ENCODE data around the gene ORMDL2.

ORMDL2 gene, protein sequence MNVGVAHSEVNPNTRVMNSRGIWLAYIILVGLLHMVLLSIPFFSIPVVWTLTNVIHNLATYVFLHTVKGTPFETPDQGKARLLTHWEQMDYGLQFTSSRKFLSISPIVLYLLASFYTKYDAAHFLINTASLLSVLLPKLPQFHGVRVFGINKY

DNA sequence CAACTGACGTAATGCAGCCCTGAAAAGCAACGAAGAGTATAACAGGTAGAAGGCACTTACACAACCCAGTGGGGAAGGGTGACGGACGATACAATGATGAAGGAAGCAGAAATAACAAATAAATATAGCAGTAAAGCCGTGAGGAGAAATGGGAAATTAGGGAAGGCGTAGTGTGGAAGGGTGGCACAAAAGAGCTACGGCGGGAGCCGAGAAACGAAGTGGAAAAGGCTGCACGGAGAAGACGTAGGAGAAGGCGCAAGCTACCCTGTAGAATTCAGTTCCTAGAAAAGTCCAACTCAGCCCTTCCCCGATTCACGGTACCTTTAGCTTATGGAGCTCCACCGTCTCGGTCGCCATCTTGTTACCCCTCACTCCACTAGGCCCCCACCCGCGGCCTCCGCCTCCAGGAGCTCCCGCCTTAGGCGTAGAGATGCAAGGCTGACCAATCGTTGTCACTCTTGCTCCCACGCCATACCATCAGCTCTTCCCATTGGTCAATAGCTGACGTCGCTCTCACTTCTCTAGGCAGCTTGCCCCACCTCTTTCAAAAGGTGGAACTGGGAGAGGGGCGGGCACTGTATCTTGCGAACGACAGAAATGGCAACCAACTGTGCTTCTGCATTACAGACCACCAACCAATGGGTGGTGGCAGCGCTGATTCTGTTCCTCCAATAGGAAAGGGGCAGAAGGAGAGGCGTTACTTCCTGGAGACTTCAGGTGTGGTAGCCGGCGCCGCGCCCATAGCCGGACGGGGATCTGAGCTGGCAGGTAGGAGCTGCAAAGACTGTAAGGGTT is at the start of gene ORMDL2, which contains the start of gene SARNP:
TSS of gene ORMDL2 (plus strand) at position 697 of the 795 bp plus-strand sequence. CDS start 959 bp downstream, outside the sequence.
TSS of gene SARNP (minus strand) at position 380 of the 795 bp plus-strand sequence. CDS start at position 357, 23 bp downstream.
- DNase-seq (ENCODE audit: low read depth in 2 of 2), result peak; percentile 93 to 94

DNA sequence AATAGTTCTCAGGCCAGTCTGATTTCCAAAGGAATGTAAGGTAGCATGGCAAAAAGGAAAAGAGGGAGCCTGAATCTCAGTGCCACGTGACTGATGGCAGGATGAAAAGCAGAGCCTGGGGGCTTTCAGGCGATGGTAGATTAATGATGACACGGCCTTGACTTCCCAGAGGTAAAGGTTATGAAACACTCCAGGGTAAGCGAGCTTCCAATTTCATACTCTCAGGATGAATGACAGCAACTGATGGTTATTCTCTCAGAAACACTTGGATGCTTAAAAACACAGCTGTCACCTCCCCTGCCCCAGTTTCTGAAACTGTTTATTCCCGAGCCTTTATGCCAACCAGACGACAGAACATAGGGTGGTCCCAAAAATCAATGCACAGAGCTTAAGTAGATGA is 46.1 kb upstream of the ORMDL2 start:
- no peak for DNase-seq (ENCODE audit: low read depth in 2 of 2)

DNA sequence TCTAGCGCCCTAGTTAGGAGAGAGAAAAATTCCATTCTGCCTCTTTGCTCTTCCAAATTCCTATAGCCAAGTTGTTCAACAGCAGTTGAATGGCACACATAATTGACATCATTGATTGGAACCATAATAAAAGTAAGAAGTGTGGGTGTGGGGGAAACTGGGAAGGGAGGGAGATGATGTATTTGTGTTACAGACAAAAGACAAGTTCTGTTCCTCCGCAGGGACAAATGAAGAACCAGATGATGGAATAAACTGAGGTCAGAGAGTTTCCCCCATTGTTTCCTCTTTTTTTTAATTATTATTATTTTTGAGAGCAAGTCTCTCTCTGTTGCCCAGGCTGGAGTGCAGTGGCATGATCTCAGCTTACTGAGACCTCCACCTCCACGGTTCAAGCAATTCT is 40.0 kb upstream of the ORMDL2 start:
- no peak for DNase-seq (ENCODE audit: low read depth in 2 of 2)

DNA sequence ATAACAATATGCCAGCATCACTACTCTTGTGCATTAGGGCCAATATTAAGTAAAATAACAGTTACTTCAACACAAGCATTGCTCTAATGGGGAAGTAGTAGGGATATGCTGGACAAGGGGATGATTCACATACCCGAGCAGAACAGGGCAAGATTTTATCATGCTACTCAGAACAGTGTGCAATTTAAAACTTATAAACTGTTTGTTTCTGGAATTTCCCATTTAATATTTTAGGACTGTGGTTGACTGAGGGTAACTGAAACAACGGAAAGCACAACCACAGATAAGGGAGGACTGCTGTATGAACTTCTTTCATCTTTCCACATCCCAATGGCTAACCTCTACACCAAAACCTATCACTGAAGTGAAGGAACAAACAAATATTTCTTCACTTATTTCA is 37.2 kb upstream of the ORMDL2 start:
- no peak for DNase-seq (ENCODE audit: low read depth in 2 of 2)

DNA sequence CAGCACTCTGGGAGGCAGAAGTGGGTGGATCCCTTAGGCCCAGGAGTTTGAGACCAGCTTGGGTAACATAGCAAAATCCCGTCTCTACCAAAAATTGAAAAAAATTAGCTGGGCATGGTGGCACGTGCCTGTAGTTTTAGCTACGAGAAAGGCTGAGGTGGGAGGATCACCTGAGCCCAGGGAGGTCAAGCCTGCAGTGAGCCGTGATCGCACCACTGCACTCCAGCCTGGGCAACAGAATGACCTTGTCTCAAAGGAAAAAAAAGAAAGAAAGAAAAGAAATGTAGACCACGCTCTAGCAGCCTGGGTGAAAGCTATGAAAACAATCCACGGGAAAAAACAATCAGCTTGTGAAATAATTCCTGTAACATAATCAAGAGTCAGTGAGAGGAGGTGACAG is 29.3 kb upstream of the ORMDL2 start:
- no peak for DNase-seq (ENCODE audit: low read depth in 2 of 2)

DNA sequence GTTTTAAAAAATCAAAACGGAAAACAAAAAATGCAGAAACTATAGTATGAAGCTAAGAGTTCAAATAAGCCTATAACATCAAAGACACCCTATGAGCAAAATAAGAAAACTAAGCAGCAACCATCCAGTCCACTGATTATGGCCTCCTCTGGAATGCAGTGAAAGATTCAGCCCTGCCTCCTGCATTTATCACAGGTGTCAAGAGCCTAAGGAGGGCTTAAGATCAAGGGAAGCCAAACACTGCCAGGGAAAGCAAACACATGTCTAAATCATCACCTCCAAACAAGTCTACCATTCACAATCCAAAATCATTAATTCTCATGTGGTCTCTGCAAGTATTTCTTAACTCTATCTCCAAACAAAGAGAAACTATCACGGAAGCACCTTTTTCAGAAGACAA is 28.7 kb upstream of the ORMDL2 start:
- no peak for DNase-seq (ENCODE audit: low read depth in 2 of 2)

DNA sequence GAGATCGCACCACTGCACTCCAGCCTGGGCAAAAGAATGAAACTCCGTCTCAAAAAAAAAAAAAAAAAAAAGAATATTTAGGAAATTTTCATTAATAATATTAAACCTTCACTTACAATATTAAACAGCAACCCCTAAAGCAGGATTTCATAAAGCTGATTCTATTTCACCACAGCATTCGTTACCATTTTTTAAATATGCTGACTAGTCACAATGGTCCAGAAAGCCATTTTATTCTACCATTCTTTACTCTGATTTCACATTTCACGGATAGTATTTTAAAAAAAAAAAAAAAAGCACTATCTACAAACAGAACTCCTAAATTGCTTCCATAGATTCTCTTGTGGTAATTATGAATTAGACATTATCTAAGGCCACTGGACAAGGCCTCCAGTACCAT is 27.9 kb upstream of the ORMDL2 start:
- DNase-seq (ENCODE audit: low read depth in 2 of 2), result no peak

DNA sequence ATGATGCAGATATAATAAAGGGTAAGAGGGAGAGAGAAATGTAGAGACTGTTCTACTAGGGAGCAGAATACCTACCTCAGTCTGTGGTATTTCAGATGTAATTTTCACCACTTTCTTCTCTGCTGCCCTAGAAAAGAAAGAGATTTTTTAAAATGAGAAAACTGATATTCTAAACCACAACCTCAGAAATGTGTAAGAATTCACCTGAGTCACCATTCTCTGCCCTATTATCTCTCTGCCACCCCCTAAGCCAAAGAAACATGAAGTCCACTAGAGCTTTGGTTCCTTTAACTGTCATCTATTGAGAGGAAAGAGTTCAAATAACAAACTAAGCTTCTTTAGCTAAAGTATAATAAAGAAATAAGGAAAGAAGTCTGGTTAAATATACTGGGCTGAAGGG is 21.9 kb upstream of the ORMDL2 start:
- DNase-seq (ENCODE audit: low read depth in 2 of 2), result no peak

DNA sequence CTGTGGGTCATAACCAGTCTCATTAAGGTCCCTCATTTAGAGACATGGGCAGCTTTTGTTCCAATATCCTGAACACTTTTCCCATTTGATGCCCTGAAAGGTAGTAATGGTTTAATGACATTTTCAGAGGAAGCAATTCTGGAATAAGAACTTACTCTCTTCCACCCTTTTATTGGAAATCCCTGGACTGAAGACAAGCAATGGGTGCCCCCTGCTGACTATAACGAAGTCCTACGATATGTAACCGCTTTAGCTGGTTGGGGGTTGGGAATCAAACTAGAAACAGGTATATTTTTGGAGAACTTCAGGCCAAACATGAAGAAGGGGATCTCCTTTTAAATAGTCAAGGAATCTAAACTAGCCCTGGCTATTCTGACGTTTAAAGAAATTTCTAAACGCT is 20.8 kb upstream of the ORMDL2 start:
- no peak for DNase-seq (ENCODE audit: low read depth in 2 of 2)

DNA sequence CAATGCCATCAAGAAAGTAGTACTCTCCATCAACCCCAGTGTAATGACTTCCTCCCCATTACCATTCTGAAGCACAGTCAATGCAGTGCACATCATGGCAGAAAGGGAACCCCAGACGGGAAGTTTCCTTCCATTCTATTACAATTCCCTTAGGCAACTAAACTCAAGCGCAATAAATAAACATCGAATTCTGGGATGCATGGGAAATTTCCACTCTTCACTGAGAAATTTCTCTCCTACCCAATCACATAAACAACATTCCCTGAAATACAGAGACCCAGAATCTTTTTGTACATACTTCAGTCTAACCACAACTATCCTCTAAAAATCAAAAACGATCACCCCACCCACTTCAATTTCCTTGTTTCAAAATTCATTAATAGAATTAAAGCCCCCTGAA is 20.3 kb upstream of the ORMDL2 start:
- DNase-seq (ENCODE audit: low read depth in 2 of 2), result no peak

DNA sequence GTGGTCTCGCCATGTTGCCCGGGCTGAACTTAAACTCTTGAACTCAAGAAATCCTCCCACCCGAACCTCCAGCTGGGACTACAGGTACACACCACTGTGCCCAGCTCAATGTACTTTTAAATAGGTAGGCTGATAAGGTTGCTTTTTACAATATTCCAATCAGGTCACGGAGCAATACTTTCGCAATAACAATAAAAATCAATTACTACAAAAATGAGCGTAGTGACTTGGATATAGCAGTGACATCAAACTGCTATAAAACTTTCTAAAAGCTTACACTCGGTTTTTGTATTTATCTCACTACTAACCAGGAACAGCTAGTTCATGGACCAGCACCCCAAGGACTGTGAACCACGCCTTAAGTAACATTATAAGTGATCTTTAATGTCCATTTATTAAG is 10.9 kb upstream of the ORMDL2 start:
- DNase-seq (ENCODE audit: low read depth in 2 of 2), result no peak

DNA sequence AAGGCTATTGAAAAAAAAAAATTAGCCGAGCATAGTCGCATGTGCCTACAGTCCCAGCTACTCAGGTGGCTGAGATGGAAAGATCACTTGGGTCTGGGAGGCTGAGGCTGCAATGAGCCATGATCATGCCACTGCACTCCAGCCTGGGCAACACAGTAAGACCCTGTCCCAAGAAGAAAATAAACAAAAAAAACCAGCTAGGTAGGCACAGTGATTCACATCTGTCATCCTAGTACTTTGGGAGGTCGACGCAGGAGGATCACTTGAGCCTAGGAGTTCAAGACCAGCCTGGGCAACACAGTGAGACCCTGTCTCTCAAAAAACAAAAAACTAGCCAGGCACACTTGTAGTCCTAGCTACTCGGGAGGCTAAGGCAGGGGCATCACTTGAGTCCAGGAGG is 8.6 kb upstream of the ORMDL2 start:
- no peak for DNase-seq (ENCODE audit: low read depth in 2 of 2)

DNA sequence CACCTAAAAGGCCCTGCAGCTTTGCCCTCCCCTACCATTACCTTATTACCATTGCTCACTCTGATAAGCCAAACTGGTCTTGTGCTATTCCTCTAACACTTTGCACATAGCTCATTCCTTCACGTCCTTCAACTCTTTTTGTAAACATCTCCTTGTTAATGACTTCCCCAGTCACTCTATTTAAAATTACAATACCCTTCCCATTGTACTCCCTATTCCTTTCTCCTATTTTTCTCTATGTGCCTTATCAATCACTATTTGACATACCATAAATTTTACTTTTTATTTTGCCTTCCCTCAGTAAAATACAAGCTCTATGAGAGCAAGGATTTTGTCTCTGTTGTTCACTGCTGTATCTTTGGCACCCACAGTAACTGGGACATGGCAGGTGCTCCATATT is 5.8 kb upstream of the ORMDL2 start:
- no peak for DNase-seq (ENCODE audit: low read depth in 2 of 2)

DNA sequence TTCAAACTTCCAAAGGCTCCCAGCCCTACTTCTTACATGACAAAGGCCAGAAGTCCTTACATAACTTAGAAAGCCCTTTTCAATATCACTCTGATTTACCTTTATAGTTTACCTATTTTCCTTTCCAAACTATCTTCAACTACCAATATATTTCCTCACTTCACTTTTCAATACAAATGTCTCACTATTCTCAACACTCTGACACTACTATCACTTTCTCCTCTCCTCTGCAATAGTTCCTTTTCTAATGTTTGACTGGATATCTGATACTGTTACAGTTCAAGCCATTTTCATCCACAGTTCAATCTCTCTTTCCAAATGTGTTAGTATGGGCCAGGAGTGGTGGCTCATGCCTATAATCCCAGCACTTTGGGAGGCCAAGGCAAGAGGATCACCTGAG is 3.6 kb upstream of the ORMDL2 start:
- DNase-seq (ENCODE audit: low read depth in 2 of 2), result no peak

DNA sequence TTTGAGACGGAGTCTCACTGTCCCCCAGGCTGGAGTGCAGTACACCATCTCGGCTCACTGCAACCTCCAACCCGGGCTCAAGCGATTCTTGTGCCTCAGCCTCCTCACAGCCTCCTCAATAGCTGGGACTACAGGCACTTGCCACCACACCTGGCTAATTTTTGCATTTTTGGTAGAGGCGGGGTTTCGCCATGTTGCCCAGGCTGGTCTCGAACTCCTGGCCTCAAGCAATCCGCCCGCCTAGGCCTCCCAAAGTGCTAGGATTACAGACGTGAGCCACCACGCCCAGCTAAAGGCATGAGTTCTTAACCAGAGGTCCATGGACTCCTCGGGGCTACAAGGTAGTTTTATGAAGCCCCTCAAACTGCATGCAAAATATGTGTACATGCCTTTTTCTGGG is 2.4 kb upstream of the ORMDL2 start:
- no peak for DNase-seq (ENCODE audit: low read depth in 2 of 2)

DNA sequence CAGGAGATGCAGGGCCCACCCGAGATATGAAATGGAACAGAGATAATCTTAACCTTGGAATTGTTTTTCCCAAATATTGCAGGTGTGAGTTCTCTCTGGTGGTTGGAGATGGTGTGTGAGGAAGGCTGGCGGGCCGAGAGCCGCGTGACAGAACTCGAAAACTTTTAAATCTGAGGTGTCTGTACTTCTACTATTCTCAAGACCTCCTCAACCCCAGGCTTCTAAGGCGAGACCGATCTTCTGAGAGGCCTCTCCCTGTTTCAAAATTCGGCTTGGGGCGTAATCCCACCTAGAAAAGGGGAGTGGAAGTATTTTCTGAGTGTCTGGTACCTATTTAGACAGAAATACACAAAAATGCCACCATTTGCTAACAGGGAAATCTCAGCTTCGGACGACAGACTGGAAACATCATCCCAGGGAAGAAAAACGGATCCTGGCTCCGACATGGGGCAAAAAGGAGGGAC is 928 bp upstream of the ORMDL2 start:
- DNase-seq (ENCODE audit: low read depth in 2 of 2), result no peak

DNA sequence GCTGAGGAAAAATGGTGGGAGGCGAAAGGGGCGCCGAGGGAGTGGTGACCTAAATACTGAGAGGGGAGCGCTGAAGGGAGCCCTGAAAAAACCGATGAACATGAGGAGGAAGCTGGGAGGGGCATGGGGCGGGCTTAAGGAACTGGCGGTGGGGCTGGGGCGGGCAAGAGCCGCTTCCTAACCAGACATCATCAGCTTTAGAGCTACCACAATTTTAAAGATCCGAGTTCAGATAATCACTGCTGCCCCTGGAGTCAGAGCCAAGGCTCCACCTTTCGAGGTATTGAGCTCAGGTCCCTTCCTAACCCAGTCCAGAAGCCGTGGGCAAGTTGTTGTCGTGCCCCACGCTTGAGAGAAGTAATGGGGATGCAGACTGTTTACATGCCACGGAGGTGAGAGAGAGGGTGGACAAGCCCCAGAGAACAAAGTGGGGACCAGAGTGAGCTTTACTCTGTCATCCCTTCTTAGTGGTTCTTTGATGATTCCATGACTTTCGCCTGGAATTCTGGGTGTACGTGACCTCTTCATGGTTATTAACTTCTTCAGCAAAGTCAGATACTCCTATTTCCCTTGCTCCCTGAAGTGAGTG is 393 bp downstream of the ORMDL2 start:
- DNase-seq (ENCODE audit: low read depth in 2 of 2), result no peak

DNA sequence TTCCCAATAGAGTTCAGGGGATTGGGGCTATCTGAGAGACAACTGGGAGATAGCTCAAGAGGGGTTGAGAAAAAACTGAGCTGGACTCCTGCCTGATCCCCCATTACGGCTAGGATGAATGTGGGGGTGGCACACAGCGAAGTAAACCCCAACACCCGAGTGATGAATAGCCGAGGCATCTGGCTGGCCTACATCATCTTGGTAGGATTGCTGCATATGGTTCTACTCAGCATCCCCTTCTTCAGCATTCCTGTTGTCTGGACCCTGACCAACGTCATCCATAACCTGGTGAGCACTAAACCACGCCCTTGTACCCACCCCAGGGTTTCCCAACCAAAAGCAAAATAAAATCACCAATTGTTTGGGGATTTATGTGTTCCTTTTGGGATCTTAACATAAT is 1.0 kb downstream of the ORMDL2 start:
- DNase-seq (ENCODE audit: low read depth in 2 of 2), result no peak

DNA sequence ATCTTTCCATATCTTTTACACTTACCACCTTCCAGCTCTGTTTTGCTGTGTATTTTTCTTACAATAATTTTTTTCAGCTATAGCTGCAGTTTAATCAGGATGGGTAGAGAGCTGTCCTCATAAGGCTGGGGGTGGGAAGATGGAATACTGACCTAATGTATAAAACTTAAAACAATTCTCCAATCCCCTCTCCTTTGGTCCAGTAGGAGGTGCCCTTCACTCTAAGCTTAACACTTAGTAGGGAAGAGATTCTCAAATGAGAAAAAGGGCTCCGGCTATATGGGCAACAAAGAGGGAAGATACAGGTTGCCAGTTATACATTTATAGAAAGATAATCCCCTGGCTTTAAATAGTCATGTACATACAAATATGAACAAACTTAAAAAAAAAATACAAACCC is 2.8 kb downstream of the ORMDL2 start:
- DNase-seq (ENCODE audit: low read depth in 2 of 2), result no peak

DNA sequence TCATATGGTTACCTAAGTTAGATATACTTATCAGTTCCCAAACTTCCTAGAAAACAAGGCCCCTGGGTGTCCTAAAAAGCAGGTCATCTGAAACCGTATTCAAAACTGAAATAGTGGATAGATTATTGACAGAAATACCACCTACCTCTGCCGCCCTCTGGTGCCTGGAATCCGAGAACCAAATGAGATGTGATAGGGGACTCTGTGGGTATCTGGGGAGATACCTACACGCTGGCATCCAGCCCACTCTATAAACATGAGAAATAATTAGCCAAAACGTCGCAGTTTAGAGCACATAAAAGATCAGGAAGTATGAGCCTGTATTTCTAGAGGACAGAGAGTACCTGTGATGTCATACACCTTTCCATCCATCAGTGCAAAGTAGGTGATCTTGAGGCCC is 4.4 kb downstream of the ORMDL2 start:
- DNase-seq (ENCODE audit: low read depth in 2 of 2), result no peak

DNA sequence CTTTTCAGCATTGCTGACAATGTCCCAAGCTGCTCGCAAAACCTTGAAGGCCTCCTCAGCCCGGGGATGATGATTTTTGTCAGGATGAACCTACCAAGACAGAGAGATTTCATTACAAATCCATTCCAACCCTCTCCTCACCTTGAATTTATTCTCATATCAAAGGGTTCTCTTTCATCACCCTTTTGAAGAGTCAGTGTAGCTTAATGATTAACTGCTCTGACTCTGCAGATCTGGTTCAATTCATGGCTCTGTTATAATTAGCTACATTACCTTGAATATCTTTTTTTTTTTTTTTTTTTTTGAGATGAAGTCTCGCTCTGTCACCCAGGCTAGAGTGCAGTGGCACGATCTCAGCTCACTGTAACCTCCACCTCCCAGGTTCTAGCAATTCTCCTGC is 5.6 kb downstream of the ORMDL2 start:
- no peak for DNase-seq (ENCODE audit: low read depth in 2 of 2)

DNA sequence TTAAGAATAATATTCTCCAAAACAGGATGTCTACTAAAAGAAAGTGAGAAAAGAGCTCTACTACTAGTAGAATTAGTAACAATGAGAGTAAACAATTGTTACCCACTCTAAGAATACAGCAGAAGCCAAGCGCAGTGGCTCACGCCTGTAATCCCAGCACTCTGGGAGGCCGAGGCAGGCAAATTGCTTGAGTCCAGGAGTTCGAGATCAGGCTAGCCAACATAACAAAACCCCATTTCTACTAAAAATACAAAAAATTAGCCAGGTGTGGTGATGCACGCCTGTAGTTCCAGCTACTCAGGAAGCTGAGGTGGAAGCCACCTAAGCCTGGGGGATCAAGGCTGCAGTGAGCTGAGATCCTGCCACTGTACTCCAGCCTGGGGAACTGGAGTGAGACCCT is 6.9 kb downstream of the ORMDL2 start:
- no peak for DNase-seq (ENCODE audit: low read depth in 2 of 2)

DNA sequence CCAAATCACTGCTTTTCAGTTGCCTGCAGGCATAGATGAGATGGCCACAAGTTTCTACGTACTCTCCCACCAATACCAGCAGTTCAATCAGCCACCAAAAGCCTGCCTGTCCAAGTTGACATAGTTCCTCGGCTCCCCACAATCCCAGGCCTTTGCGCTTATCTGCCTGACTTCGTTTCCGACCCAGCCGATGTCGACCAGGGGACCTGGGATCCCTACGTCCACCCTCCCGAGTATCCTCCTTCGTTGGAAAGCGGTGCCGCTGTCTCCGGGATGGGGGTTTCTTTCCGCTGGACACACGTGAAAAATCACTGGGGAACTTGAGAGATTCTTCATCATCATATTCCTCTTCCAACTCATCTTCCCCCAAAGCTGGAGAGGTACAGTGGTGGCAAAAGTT is 10.0 kb downstream of the ORMDL2 start:
- no peak for DNase-seq (ENCODE audit: low read depth in 2 of 2)

Measured in stimulated activated CD8-positive, alpha-beta memory T cell treated with anti-CD3 and anti-CD28 coated beads, Interleukin-15, amount 100 ng/mL, for 48 hours (primary cell).